Mammary epithelial cell (primary cell): ENCODE results near the gene GDAP1L1.

ENCODE experiments used
- EZH2 ChIP-seq: IDR thresholded peaks from 2 replicates; pipeline ENCODE4 v1.6.1; 2012; ENCODE audit warnings: low read length, inconsistent platforms, borderline replicate concordance
- TF ChIP-seq, protein P1 (sequence below), 2 donors: IDR thresholded peaks in 1 of 2; conservative IDR thresholded peaks in 1 of 2; 2 replicates each; pipeline ENCODE4 v1.5.1; 2011 to 2012; ENCODE audit warnings: inconsistent platforms in 2 of 2, low read length in 2 of 2, mild to moderate bottlenecking in 2 of 2, control low read depth in 1 of 2, low read depth in 1 of 2; ENCODE audit not compliant: insufficient read depth in 1 of 2; ENCODE audit errors: extremely low read depth in 1 of 2

GRCh38 chr20:44208770-44209169, 38.3 kb upstream of the GDAP1L1 start:
- TF ChIP-seq, protein P1, sequence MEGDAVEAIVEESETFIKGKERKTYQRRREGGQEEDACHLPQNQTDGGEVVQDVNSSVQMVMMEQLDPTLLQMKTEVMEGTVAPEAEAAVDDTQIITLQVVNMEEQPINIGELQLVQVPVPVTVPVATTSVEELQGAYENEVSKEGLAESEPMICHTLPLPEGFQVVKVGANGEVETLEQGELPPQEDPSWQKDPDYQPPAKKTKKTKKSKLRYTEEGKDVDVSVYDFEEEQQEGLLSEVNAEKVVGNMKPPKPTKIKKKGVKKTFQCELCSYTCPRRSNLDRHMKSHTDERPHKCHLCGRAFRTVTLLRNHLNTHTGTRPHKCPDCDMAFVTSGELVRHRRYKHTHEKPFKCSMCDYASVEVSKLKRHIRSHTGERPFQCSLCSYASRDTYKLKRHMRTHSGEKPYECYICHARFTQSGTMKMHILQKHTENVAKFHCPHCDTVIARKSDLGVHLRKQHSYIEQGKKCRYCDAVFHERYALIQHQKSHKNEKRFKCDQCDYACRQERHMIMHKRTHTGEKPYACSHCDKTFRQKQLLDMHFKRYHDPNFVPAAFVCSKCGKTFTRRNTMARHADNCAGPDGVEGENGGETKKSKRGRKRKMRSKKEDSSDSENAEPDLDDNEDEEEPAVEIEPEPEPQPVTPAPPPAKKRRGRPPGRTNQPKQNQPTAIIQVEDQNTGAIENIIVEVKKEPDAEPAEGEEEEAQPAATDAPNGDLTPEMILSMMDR (conservative IDR thresholded peaks at IDR 0.05 in 1 of 2, IDR thresholded peaks at IDR 0.05 in 1 of 2; ENCODE audit: extremely low read depth in 1 of 2, insufficient read depth in 1 of 2, low read depth in 1 of 2, low read length in 2 of 2), result no peak
- TF ChIP-seq EZH2, result no peak
